Erythroblast (primary cell): Measurements from ENCODE around the gene ADGRE2.
"Not testable (repeated sequence)": the region's sequence is repeated elsewhere in the genome, so short reads cannot be mapped to it uniquely, and the experiment has no call there.

Experiments used
- DNase-seq, 2 experiments: peaks; one replicate each; lab custom pipeline; 2025; lab: John Stamatoyannopoulos, UW
- GATA1 ChIP-seq: IDR thresholded peaks from 2 replicates; pipeline ENCODE4 v1.6.1; 2011; ENCODE audit warnings: low read depth, mild to moderate bottlenecking, control low read depth, low read length, moderate library complexity
- POLR2A ChIP-seq: IDR thresholded peaks from 2 replicates; pipeline ENCODE4 v1.6.1; 2011; ENCODE audit warnings: mild to moderate bottlenecking, low read length

The ADGRE2 gene

GRCh38 chr19:14785102-14785793 lies 6.9 kb upstream of the ADGRE2 start:
- TF ChIP-seq POLR2A = peak; percentile 48
- peak; percentile 31 to 63 for DNase-seq

- DNase-seq = peak; percentile 18
Measured at GRCh38 chr19:14784730-14785101, 6.4 kb upstream of the ADGRE2 start.

GRCh38 chr19:14783410-14783998 lies 5.1 kb upstream of the ADGRE2 start:
- DNase-seq = peak; percentile 40 to 78

More at GRCh38 chr19:14784730-14785101, 6.4 kb upstream of the ADGRE2 start:
- peak; percentile 48 for TF ChIP-seq POLR2A

GRCh38 chr19:14782626-14783409 lies 4.5 kb upstream of the ADGRE2 start:
- DNase-seq = peak in 1 of 2 experiments; percentile 19
- TF ChIP-seq GATA1 = no peak
- no peak for TF ChIP-seq POLR2A

GRCh38 chr19:14781713-14782536 lies 3.6 kb upstream of the ADGRE2 start:
- DNase-seq = not testable (repeated sequence)

GRCh38 chr19:14780622-14781225 lies 2.4 kb upstream of the ADGRE2 start:
- not testable (repeated sequence) for DNase-seq

GRCh38 chr19:14779151-14779550 lies 791 bp upstream of the ADGRE2 start:
- TF ChIP-seq GATA1 (no peak), POLR2A (no peak)
- DNase-seq = no peak

GRCh38 chr19:14777645-14778044 lies 715 bp downstream of the ADGRE2 start:
- not testable (repeated sequence) for DNase-seq

- TF ChIP-seq POLR2A (no peak), GATA1 (no peak)
- no peak for DNase-seq
Measured at GRCh38 chr19:14775869-14776586, 2.3 kb downstream of the ADGRE2 start.

GRCh38 chr19:14775326-14775725 lies 3.0 kb downstream of the ADGRE2 start:
- not testable (repeated sequence) for DNase-seq

GRCh38 chr19:14774373-14774772 lies 4.0 kb downstream of the ADGRE2 start:
- TF ChIP-seq POLR2A (no peak), GATA1 (no peak)
- no peak for DNase-seq

GRCh38 chr19:14773722-14774121 lies 4.6 kb downstream of the ADGRE2 start:
- DNase-seq = not testable (repeated sequence)

GRCh38 chr19:14772995-14773394 lies 5.4 kb downstream of the ADGRE2 start:
- no peak for DNase-seq
- no peak for TF ChIP-seq POLR2A
- TF ChIP-seq GATA1 = no peak
